A549 (cell line): ENCODE results near the gene PTPN4. TPM values are rescaled to one million over a fixed set of nuclear protein-coding genes. Genes with fewer than 3 reads are reported as not detected.

Experiments
- ATAC-seq, 2 experiments: fragments of 200-7000 bp in 1 of 2; fragments of >200 bp in 1 of 2; cut with Nextera tagmentation in 1 of 2; cut with Tn5 transposase in 1 of 2; 3 replicates each; pipeline versions ENCODE4 v1.8.0 to v1.9.1; 2018 to 2020; ENCODE audit warnings: mild to moderate bottlenecking in 1 of 2, moderate library complexity in 1 of 2
- CTCF ChIA-PET: fragments of 300-600 bp; sonication (Branson Sonifier 250); formaldehyde crosslinking; extraction: SDS; loops from one replicate; lab custom pipeline; 2021; ENCODE audit warnings: antibody characterized with exemption, inconsistent platforms; lab: Yijun Ruan, JAX
- POLR2A ChIA-PET: fragments of 350-600 bp; formaldehyde crosslinking; extraction: SDS; loops from one replicate; lab custom pipeline; 2021; ENCODE audit warnings: antibody characterized with exemption, inconsistent platforms; lab: Yijun Ruan, JAX
- DNase-seq, 2 experiments: peaks; one replicate each; pipeline versions ENCODE4 v3.0.0 to v3.0.0-alpha.2; 2011 to 2016; ENCODE audit warnings: low read depth in 1 of 2, low spot score in 1 of 2
- FAIRE-seq: peaks from 2 replicates; lab custom pipeline; 2011; peaks lifted over from hg19 to GRCh38; lab: Jason Lieb, UNC
- H3K27ac ChIP-seq, 2 experiments: fragments of >200 bp; sonication (Bioruptor Twin); formaldehyde crosslinking; 3 replicates each; pipeline ENCODE4 v1.5.1; 2016 to 2017
- H3K4me1 ChIP-seq: fragments of >200 bp; sonication (Bioruptor Twin); formaldehyde crosslinking; 3 replicates; pipeline ENCODE4 v1.6.1; 2016
- H3K4me2 ChIP-seq: fragments of >200 bp; sonication (Bioruptor Twin); formaldehyde crosslinking; 3 replicates; pipeline ENCODE4 v1.6.1; 2016
- H3K4me3 ChIP-seq: fragments of >200 bp; sonication (Bioruptor Twin); formaldehyde crosslinking; 3 replicates; pipeline ENCODE4 v1.5.1; 2016
- H3K9me3 ChIP-seq: fragments of >200 bp; sonication (Bioruptor Twin); formaldehyde crosslinking; 3 replicates; pipeline ENCODE4 v1.6.1; 2016
- CEBPB ChIP-seq, 2 experiments: fragments of >200 bp in 1 of 2; sonication (Bioruptor Twin) in 1 of 2; formaldehyde crosslinking in 1 of 2; IDR thresholded peaks; 2 replicates each; pipeline ENCODE4 v1.6.1; 2012 to 2016
- CHD2 ChIP-seq: fragments of 150-350 bp; IDR thresholded peaks from 2 replicates; pipeline ENCODE4 v1.6.1; 2014; ENCODE audit warnings: low read length; ENCODE audit not compliant: partially characterized antibody
- CHD4 ChIP-seq: fragments of 200-600 bp; sonication (generic); IDR thresholded peaks from 2 replicates; pipeline ENCODE4 v1.6.1; 2016; ENCODE audit warnings: antibody characterized with exemption, mild to moderate bottlenecking, borderline replicate concordance
- EHMT2 ChIP-seq: fragments of 200-600 bp; sonication (generic); IDR thresholded peaks from 2 replicates; pipeline ENCODE4 v1.6.1; 2016; ENCODE audit warnings: antibody characterized with exemption, low read depth, mild to moderate bottlenecking, moderate library complexity
- EP300 ChIP-seq, 2 experiments: fragments of >200 bp; sonication (Bioruptor Twin); formaldehyde crosslinking; IDR thresholded peaks; 2 replicates in 1 of 2; 3 replicates in 1 of 2; pipeline ENCODE4 v1.6.1; 2016 to 2017
- ESRRA ChIP-seq: fragments of 150-350 bp; IDR thresholded peaks from 2 replicates; pipeline ENCODE4 v1.6.1; 2014; ENCODE audit warnings: mild to moderate bottlenecking, low read length, borderline replicate concordance
- GATA3 ChIP-seq: IDR thresholded peaks from 2 replicates; pipeline ENCODE4 v1.6.1; 2012; ENCODE audit warnings: borderline replicate concordance
- HEYL ChIP-seq: fragments of 250-450 bp; sonication (Bioruptor Pico); IDR thresholded peaks from 2 replicates; pipeline ENCODE4 v1.8.0; 2021; ENCODE audit warnings: mild to moderate bottlenecking, moderate library complexity
- HOXA7 ChIP-seq: fragments of 250-450 bp; sonication (Bioruptor Pico); IDR thresholded peaks from 2 replicates; pipeline ENCODE4 v1.5.0; 2020; ENCODE audit warnings: mild to moderate bottlenecking, moderate library complexity
- HOXB13 ChIP-seq: fragments of 250-450 bp; sonication (Bioruptor Pico); IDR thresholded peaks from 2 replicates; pipeline ENCODE4 v1.5.0; 2020; ENCODE audit warnings: low read depth, mild to moderate bottlenecking, moderate library complexity
- JUN ChIP-seq, 2 experiments: fragments of >200 bp; sonication (Bioruptor Twin); formaldehyde crosslinking; IDR thresholded peaks; 2 replicates in 1 of 2; 3 replicates in 1 of 2; pipeline ENCODE4 v1.6.1; 2016 to 2017
- JUNB ChIP-seq: fragments of >200 bp; sonication (Bioruptor Twin); formaldehyde crosslinking; IDR thresholded peaks from 2 replicates; pipeline ENCODE4 v1.6.1; 2016
- KDM1A ChIP-seq: fragments of 200-600 bp; sonication (generic); IDR thresholded peaks from 2 replicates; pipeline ENCODE4 v1.6.1; 2016; ENCODE audit warnings: low read depth, mild to moderate bottlenecking
- NFE2L2 ChIP-seq: fragments of 150-350 bp; conservative IDR thresholded peaks from 2 replicates; pipeline ENCODE4 v1.6.1; 2014; ENCODE audit warnings: low read length
- NR3C1 ChIP-seq: fragments of >200 bp; sonication (Bioruptor Twin); formaldehyde crosslinking; IDR thresholded peaks from 3 replicates; pipeline ENCODE4 v1.6.1; 2017
- PHF8 ChIP-seq: fragments of 200-600 bp; sonication (generic); IDR thresholded peaks from 2 replicates; pipeline ENCODE4 v1.6.1; 2016; ENCODE audit warnings: low read depth, mild to moderate bottlenecking, antibody characterized with exemption, moderate library complexity, borderline replicate concordance
- RARB ChIP-seq: fragments of 250-450 bp; sonication (Bioruptor Pico); IDR thresholded peaks from 2 replicates; pipeline ENCODE4 v1.8.0; 2021; ENCODE audit warnings: mild to moderate bottlenecking, moderate library complexity
- RCOR1 ChIP-seq: fragments of 150-350 bp; IDR thresholded peaks from 2 replicates; pipeline ENCODE4 v1.6.1; 2014; ENCODE audit warnings: antibody characterized with exemption, low read length, low read depth
- RFX5 ChIP-seq: fragments of 450-650 bp; IDR thresholded peaks from 2 replicates; pipeline ENCODE4 v1.7.1; 2014; ENCODE audit warnings: antibody characterized with exemption, mild to moderate bottlenecking, moderate library complexity
- RNF2 ChIP-seq: fragments of 200-600 bp; sonication (generic); IDR thresholded peaks from 2 replicates; pipeline ENCODE4 v1.6.1; 2016; ENCODE audit warnings: low read depth, mild to moderate bottlenecking, antibody characterized with exemption, moderate library complexity, borderline replicate concordance
- SMC3 ChIP-seq: fragments of >200 bp; sonication (Bioruptor Twin); formaldehyde crosslinking; IDR thresholded peaks from 3 replicates; pipeline ENCODE4 v1.6.1; 2018; ENCODE audit warnings: inconsistent platforms
- TFCP2L1 ChIP-seq: fragments of 250-450 bp; sonication (Bioruptor Pico); IDR thresholded peaks from 2 replicates; pipeline ENCODE4 v1.5.0; 2021; ENCODE audit warnings: mild to moderate bottlenecking
- TP53 ChIP-seq: fragments of 250-450 bp; sonication (Bioruptor Pico); IDR thresholded peaks from 2 replicates; pipeline ENCODE4 v1.5.0; 2021; ENCODE audit warnings: mild to moderate bottlenecking, moderate library complexity
- ZFP36 ChIP-seq: fragments of 450-650 bp; IDR thresholded peaks from 2 replicates; pipeline ENCODE4 v1.6.1; 2014; ENCODE audit warnings: borderline replicate concordance; ENCODE audit not compliant: partially characterized antibody
- ZSCAN20 ChIP-seq: fragments of 250-450 bp; sonication (Bioruptor Pico); IDR thresholded peaks from 2 replicates; pipeline ENCODE4 v1.8.0; 2022; ENCODE audit warnings: mild to moderate bottlenecking, moderate library complexity
- WGBS: methylation state at CpG from one replicate; pipeline ENCODE4 v1.1.6; 2017; ENCODE audit errors: missing lambda C conversion rate; 5-methylcytosine and 5-hydroxymethylcytosine counted together
- polyA plus RNA-seq, 4 experiments: library from polyadenylated mRNA; depleted of rRNA in 3 of 4; stranded (reverse); fragments of >200 nt; fragmentation: RNase III in 1 of 4; extraction: RNeasy Plus Mini Kit Qiagen cat#74134 plus additional on column Dnase treatment in 1 of 4; gene quantifications; 2 replicates in 3 of 4; 3 replicates in 1 of 4; pipeline ENCODE4 v1.2.3, GENCODE V29; 2011 to 2017
- TF ChIP-seq, protein P1 (sequence below): fragments of 450-650 bp; IDR thresholded peaks from 2 replicates; pipeline ENCODE4 v1.6.1; 2014; ENCODE audit warnings: antibody characterized with exemption
- TF ChIP-seq, protein P2 (sequence below): fragments of 250-450 bp; sonication (Bioruptor Pico); IDR thresholded peaks from 2 replicates; pipeline ENCODE4 v1.5.0; 2021; ENCODE audit warnings: mild to moderate bottlenecking, moderate library complexity, borderline replicate concordance
- TF ChIP-seq, protein P3 (sequence below): fragments of >200 bp; sonication (Bioruptor Twin); formaldehyde crosslinking; IDR thresholded peaks from 3 replicates; pipeline ENCODE4 v1.6.1; 2016
- TF ChIP-seq, protein P4 (sequence below): IDR thresholded peaks from 2 replicates; pipeline ENCODE4 v1.6.1; 2012
- TF ChIP-seq, protein P5 (sequence below): IDR thresholded peaks from 2 replicates; pipeline ENCODE4 v1.6.1; 2012

The PTPN4 gene
- polyA plus RNA-seq, 2 of the 4 experiments (the other 2 are of a cell fraction): 14.5 to 36.6 TPM

DNA sequence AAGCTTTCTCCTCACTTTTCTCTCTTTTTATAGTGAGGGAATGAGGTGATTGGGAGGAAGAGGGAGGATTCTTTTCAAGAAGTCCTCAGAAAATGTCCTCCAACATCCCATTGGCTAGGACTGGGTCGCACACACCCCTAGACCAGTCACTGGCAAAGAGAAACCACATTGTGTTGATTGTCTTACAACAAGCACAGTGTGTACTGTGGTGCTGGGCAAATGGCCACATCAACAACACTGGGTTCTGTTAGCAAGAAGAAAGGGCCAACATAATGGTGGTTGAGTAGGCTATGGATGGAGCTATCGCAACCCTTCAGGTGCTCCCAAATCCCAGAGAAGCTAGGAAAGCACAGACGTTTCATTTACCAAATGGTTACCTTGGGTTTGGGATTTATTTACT lies 18.7 kb upstream of the PTPN4 start:
- Histone ChIP-seq H3K4me3 (no peak overlapping the region), H3K4me1 (peaks cover 17% of the 10 kb centered on the region), H3K9me3 (no peaks in the 10 kb centered on the region), H3K4me2 (no peak overlapping the region), H3K27ac (no peak overlapping the region)
- DNase-seq (no peak), ATAC-seq (no peak), FAIRE-seq (no peak)
- ChIA-PET CTCF (interaction anchor here (0.9 to 1.2 kb wide), 3 partner anchors 8 to 83 kb away, joined by 3 to 4 read pairs (median 4); no protein-coding TSS in a partner anchor), POLR2A (no interaction called here)
- 72% methylated on average over 3 of the region's 3 CpGs for WGBS
- no peak for TF ChIP-seq JUNB
- TF ChIP-seq KDM1A: no peak
- TF ChIP-seq, protein P1, sequence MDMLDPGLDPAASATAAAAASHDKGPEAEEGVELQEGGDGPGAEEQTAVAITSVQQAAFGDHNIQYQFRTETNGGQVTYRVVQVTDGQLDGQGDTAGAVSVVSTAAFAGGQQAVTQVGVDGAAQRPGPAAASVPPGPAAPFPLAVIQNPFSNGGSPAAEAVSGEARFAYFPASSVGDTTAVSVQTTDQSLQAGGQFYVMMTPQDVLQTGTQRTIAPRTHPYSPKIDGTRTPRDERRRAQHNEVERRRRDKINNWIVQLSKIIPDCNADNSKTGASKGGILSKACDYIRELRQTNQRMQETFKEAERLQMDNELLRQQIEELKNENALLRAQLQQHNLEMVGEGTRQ: no peak
- TF ChIP-seq ESRRA: no peak
- TF ChIP-seq NR3C1: no peak
- no peak for TF ChIP-seq CHD4
- no peak for TF ChIP-seq RCOR1
- no peak for TF ChIP-seq CHD2
- TF ChIP-seq, protein P2, sequence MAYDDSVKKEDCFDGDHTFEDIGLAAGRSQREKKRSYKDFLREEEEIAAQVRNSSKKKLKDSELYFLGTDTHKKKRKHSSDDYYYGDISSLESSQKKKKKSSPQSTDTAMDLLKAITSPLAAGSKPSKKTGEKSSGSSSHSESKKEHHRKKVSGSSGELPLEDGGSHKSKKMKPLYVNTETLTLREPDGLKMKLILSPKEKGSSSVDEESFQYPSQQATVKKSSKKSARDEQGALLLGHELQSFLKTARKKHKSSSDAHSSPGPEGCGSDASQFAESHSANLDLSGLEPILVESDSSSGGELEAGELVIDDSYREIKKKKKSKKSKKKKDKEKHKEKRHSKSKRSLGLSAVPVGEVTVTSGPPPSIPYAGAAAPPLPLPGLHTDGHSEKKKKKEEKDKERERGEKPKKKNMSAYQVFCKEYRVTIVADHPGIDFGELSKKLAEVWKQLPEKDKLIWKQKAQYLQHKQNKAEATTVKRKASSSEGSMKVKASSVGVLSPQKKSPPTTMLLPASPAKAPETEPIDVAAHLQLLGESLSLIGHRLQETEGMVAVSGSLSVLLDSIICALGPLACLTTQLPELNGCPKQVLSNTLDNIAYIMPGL (CRISPR knock-in tag): no peak
- no peak for TF ChIP-seq EP300 (IDR thresholded peaks at IDR 0.05)
- no peak for TF ChIP-seq RARB (CRISPR knock-in tag)
- TF ChIP-seq NFE2L2: no peak

DNA sequence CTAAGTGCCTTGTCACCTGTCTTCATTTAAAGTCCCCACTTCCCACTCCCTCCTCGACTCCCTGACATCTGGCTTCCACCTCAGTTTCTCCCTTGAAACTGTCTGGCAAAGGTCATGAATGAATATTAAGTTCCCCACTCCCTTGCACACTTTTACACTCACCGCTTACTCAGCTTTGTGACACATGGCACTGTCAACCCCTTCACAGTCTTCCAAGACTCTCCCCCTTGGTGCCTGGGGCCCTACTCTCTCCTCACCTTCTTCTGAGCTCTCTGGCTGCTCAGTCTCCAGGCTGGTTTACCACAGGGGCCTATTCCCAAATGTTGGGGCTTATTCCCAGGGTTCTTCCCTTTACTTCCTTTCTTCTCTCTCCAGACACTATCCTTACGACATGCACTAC lies 17.9 kb upstream of the PTPN4 start:
- ATAC-seq (no peak), FAIRE-seq (no peak)
- no peaks in the 10 kb centered on the region for H3K9me3 ChIP-seq
- ChIA-PET CTCF (interaction anchor here (0.7 to 2.0 kb wide), 3 partner anchors 12 to 1276 kb away, joined by 3 to 15 read pairs (median 4); no protein-coding TSS in a partner anchor), POLR2A (no interaction called here)
- no peak overlapping the region for H3K4me2 ChIP-seq
- H3K4me1 ChIP-seq: peaks cover 25% of the 10 kb centered on the region
- no peak overlapping the region for H3K4me3 ChIP-seq
- 64% methylated on average over 3 of the region's 3 CpGs for WGBS
- no peak overlapping the region for H3K27ac ChIP-seq
- TF ChIP-seq HOXB13: no peak
- no peak for TF ChIP-seq ZFP36
- TF ChIP-seq TFCP2L1 (CRISPR knock-in tag): no peak
- TF ChIP-seq ZSCAN20 (CRISPR knock-in tag): no peak
- no peak for TF ChIP-seq NFE2L2
- no peak for TF ChIP-seq PHF8
- TF ChIP-seq EP300 (IDR thresholded peaks at IDR 0.05): no peak
- TF ChIP-seq, protein P3, sequence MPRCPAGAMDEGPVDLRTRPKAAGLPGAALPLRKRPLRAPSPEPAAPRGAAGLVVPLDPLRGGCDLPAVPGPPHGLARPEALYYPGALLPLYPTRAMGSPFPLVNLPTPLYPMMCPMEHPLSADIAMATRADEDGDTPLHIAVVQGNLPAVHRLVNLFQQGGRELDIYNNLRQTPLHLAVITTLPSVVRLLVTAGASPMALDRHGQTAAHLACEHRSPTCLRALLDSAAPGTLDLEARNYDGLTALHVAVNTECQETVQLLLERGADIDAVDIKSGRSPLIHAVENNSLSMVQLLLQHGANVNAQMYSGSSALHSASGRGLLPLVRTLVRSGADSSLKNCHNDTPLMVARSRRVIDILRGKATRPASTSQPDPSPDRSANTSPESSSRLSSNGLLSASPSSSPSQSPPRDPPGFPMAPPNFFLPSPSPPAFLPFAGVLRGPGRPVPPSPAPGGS: no peak
- TF ChIP-seq, all 56 proteins: peak for 0
- no peak for DNase-seq

DNA sequence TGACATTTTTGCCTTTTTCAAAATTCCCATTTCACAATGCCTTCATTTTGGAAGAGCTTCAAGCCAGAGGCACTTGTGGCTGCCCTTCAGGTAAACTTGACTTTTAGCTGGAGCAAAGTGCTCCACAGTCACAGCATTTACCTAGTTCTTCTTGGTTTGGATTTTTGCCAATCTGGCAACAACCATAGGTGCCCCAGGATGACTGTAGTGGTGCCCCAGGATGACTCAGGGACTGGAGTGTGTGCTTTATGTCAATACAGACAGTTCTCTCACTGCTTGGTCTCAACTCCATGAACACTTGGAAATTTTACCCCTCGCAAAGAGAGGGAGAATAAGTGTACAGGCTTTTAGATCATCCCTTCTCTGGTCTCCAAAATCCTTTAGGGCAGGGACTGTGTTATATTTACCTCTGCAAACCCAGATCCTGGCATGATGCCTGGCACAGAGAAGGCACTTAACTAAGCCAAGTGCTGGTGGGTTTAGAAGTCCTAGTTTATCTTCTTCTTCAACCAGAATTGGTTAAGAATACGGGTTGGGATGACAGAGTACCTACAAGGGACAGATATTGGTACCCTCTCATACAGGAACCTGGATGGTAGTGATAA lies 15.3 kb upstream of the PTPN4 start:
- WGBS: 13% methylated on average over 2 of the region's 2 CpGs
- H3K4me3 ChIP-seq: no peak overlapping the region
- ChIA-PET CTCF (no interaction called here), POLR2A (no interaction called here)
- FAIRE-seq (no peak), ATAC-seq (peak; percentile 85 to 92), DNase-seq (peak; percentile 68 to 74)
- peak overlapping the region; percentile 52 for H3K4me2 ChIP-seq
- no peaks in the 10 kb centered on the region for H3K9me3 ChIP-seq
- peaks cover 42% of the 10 kb centered on the region for H3K4me1 ChIP-seq
- H3K27ac ChIP-seq: peak overlapping the region in 1 of 2 experiments; percentile 39; a peak in 1 of 6 replicates
- TF ChIP-seq, protein P4, sequence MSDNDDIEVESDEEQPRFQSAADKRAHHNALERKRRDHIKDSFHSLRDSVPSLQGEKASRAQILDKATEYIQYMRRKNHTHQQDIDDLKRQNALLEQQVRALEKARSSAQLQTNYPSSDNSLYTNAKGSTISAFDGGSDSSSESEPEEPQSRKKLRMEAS: peak; percentile 38; the same call in 1 of the 2 replicates
- TF ChIP-seq CHD4: no peak
- TF ChIP-seq JUN (IDR thresholded peaks at IDR 0.05): no peak
- TF ChIP-seq ZSCAN20 (CRISPR knock-in tag): no peak
- TF ChIP-seq GATA3: no peak; the same call in 1 of the 2 replicates
- TF ChIP-seq, protein P5, sequence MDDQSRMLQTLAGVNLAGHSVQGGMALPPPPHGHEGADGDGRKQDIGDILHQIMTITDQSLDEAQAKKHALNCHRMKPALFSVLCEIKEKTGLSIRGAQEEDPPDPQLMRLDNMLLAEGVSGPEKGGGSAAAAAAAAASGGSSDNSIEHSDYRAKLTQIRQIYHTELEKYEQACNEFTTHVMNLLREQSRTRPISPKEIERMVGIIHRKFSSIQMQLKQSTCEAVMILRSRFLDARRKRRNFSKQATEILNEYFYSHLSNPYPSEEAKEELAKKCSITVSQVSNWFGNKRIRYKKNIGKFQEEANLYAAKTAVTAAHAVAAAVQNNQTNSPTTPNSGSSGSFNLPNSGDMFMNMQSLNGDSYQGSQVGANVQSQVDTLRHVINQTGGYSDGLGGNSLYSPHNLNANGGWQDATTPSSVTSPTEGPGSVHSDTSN: no peak
- no peak for TF ChIP-seq EP300 (IDR thresholded peaks at IDR 0.05)
- no peak for TF ChIP-seq SMC3
- TF ChIP-seq HEYL: no peak
- TF ChIP-seq NFE2L2: no peak
- no peak for TF ChIP-seq TP53 (CRISPR knock-in tag)
- no peak for TF ChIP-seq RNF2
- TF ChIP-seq HOXA7: no peak
- no peak for TF ChIP-seq RARB (CRISPR knock-in tag)
- no peak for TF ChIP-seq EHMT2
- TF ChIP-seq RFX5: no peak
- no peak for TF ChIP-seq CEBPB (IDR thresholded peaks at IDR 0.05)
